Fibroblast of villous mesenchyme (primary cell): ENCODE measurements around the gene ITGAL. TPM values are rescaled to one million over a fixed set of nuclear protein-coding genes. Genes with fewer than 3 reads are reported as not detected.

Experiments
- DNase-seq: peaks from one replicate; pipeline ENCODE4 v3.0.0-alpha.2; 2010; ENCODE audit warnings: low read depth
- H3K4me3 ChIP-seq: 2 replicates; pipeline ENCODE4 v1.5.1; 2011; ENCODE audit warnings: low read depth, mild to moderate bottlenecking, low read length
- total RNA-seq: library from RNA; depleted of rRNA; stranded (reverse); fragments of >200 nt; gene quantifications from 2 replicates; pipeline ENCODE4 v1.2.3, GENCODE V29; 2012
- TF ChIP-seq, protein P1 (sequence below): IDR thresholded peaks from 2 replicates; pipeline ENCODE4 v1.5.1; 2012; ENCODE audit warnings: low read depth, mild to moderate bottlenecking, low read length; ENCODE audit not compliant: insufficient read depth

Gene ITGAL
- total RNA-seq, 1 donor: not detected

DNA sequence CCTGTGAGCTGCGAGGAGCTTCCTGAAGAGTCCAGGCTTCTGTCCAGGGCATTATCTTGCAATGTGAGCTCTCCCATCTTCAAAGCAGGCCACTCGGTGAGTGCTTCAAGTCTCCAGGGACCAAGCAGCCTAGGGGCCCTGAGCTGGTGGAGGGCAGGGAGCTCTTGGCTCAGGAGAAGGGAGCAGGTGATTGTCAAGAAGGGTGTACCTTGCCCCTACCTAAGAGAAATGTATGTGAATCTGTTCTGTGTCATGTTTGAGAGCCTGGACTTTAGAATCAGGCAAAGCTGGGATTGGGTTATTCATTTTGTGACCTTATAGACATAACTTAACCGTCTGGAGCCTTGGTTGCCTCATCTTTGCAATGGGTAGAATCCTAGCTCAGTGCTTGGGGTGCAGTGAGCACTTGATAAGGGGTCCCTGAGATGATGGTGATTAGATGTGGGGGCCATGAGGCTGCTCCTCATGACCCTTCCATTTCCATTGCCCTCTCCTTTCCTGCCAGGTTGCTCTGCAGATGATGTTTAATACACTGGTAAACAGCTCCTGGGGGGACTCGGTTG, 37.9 kb downstream of the ITGAL start:
- DNase-seq: no peak
- no peak overlapping the region for H3K4me3 ChIP-seq
- TF ChIP-seq, protein P1, sequence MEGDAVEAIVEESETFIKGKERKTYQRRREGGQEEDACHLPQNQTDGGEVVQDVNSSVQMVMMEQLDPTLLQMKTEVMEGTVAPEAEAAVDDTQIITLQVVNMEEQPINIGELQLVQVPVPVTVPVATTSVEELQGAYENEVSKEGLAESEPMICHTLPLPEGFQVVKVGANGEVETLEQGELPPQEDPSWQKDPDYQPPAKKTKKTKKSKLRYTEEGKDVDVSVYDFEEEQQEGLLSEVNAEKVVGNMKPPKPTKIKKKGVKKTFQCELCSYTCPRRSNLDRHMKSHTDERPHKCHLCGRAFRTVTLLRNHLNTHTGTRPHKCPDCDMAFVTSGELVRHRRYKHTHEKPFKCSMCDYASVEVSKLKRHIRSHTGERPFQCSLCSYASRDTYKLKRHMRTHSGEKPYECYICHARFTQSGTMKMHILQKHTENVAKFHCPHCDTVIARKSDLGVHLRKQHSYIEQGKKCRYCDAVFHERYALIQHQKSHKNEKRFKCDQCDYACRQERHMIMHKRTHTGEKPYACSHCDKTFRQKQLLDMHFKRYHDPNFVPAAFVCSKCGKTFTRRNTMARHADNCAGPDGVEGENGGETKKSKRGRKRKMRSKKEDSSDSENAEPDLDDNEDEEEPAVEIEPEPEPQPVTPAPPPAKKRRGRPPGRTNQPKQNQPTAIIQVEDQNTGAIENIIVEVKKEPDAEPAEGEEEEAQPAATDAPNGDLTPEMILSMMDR: no peak

DNA sequence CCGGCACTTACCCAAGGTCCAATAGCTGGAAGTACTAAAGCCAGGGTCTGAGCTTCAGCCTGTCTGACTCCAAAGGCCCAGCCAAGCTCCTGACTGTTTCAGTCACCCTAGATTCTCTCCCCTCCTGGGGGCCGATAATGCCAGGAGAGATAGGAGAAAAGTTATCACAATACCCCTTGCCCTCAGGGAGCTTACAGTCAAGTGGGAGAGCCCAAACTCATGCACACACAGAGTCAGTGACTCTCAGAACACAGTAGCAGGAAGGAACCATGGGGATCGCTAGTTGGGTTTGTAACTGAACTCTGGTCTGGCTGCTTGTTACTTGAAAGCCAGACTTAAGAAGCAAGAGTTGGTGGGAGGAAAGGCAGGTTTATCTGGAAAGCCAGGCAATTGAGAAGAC, 39.0 kb downstream of the ITGAL start:
- DNase-seq: no peak
- no peak overlapping the region for H3K4me3 ChIP-seq
- TF ChIP-seq, protein P1: no peak

DNA sequence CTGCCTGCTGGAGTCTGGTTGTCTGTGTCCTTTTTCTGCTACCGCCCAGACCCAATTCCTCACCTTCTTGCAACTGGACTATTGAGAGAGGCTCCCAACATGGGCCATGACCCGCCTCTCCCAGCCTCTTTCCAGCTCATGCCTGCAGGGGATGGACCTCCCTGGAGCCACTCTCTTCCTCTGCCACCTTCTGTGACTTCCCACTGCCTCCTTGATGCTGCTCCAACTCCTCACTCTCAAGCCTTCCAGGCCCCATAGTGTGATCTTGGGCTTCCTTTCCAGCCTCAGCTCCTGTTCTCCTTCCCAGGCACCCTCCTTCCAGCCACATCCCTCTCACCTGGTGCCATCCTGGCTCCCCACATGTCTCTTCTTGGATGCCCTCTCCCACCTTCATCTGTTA, 42.7 kb downstream of the ITGAL start:
- no peak for DNase-seq
- TF ChIP-seq, protein P1: no peak
- no peak overlapping the region for H3K4me3 ChIP-seq

DNA sequence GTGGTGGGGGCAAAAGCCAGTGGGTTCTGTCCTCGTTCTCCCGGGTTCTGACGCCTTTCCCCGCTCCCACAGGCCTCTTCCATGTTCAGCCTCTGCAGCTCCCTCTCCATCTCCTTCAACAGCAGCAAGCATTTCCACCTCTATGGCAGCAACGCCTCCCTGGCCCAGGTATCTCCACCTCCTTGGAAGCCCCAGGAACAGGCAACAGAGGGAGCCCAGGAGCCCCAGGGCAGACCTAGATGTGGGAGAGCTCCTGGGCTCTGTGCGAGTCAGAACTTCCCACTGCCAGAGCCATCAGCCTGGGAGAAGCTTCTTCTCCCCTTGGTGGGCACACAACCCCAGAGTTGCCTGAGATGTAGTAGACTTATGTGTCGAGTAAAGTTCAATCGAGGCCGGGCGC, 46.0 kb downstream of the ITGAL start:
- TF ChIP-seq, protein P1: no peak

DNA sequence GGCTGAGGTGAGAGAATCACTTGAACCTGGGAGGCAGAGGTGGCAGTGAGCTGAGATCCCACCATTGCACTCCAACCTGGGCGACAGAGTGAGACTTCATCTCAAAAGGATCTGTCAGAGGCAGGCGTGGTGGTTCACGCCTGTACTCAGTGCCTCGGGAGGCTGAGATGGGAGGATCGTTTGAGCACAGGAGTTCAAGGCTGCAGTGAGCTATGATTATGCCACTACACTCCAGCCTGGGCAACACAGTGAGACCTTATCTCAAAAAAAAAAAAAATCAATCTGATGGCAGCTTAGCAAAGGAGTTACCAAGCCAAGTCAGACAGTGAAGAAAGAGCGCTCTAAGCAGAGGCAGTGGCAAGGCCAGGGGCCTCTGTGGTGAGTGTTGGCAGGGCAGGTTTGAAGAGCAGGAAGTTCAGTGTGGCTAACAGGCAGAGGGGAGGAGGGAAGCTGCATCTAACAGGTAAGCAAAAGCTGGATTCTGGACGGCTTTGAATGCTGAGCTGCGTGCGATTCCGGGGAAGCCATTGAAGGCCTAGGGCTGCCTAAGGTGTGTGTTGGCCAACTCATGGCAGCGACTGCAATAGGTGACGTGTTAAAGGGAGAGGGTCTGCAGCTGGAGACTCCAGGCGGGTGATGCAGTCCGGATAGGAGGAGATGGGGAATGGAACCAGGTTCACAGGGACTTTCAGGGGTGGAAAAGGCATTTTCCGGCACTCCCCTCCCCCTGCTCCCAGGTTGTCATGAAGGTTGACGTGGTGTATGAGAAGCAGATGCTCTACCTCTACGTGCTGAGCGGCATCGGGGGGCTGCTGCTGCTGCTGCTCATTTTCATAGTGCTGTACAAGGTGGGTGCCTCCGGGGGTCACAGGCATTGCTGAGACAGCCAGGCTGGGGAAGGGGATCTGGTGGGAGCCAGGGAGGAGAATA, 46.8 kb downstream of the ITGAL start:
- no peak for DNase-seq
- TF ChIP-seq, protein P1: no peak
- no peak overlapping the region for H3K4me3 ChIP-seq

More for the DNA sequence above, 46.0 kb downstream of the ITGAL start:
- no peak for DNase-seq
- H3K4me3 ChIP-seq: no peak overlapping the region

DNA sequence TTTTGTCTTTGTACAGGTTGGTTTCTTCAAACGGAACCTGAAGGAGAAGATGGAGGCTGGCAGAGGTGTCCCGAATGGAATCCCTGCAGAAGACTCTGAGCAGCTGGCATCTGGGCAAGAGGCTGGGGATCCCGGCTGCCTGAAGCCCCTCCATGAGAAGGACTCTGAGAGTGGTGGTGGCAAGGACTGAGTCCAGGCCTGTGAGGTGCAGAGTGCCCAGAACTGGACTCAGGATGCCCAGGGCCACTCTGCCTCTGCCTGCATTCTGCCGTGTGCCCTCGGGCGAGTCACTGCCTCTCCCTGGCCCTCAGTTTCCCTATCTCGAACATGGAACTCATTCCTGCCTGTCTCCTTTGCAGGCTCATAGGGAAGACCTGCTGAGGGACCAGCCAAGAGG, 48.9 kb downstream of the ITGAL start:
- no peak for DNase-seq
- TF ChIP-seq, protein P1: no peak
- H3K4me3 ChIP-seq: no peak overlapping the region
